Medulla oblongata (tissue), 1 donor: ENCODE data around the gene MAP4K4.
"Not testable (repeated sequence)": the region's sequence is repeated elsewhere in the genome, so short reads cannot be mapped to it uniquely, and the experiment has no call there.

ENCODE experiments used
- DNase-seq: peaks from one replicate; pipeline ENCODE4 v3.0.0-alpha.2; 2015; ENCODE audit errors: extremely low spot score

MAP4K4 gene

GRCh38 chr2:101742547-101742946, 45.0 kb downstream of the MAP4K4 start:
- no peak for DNase-seq

- DNase-seq, result peak; percentile 88
Measured at GRCh38 chr2:101743288-101743687, 45.8 kb downstream of the MAP4K4 start.

DNA sequence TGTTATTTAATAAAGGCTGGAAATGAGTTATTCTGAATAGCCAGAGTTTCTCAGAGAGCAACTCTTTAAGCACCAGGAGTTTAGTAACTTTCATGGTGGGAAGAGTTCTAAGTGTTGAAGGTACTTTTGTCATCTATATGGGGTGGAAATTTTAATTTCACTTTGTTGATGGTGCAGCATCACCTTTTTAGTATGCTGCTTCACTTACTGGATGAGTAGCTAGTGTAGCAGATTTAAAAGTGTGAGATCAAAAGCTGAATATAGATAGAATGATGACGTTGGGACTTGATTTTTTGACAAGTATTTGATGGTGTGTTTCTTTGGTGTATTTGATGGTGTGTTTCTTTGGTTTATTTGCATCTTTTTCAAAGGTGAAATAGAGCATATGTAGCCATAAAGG, 47.3 kb downstream of the MAP4K4 start:
- DNase-seq, result no peak

DNA sequence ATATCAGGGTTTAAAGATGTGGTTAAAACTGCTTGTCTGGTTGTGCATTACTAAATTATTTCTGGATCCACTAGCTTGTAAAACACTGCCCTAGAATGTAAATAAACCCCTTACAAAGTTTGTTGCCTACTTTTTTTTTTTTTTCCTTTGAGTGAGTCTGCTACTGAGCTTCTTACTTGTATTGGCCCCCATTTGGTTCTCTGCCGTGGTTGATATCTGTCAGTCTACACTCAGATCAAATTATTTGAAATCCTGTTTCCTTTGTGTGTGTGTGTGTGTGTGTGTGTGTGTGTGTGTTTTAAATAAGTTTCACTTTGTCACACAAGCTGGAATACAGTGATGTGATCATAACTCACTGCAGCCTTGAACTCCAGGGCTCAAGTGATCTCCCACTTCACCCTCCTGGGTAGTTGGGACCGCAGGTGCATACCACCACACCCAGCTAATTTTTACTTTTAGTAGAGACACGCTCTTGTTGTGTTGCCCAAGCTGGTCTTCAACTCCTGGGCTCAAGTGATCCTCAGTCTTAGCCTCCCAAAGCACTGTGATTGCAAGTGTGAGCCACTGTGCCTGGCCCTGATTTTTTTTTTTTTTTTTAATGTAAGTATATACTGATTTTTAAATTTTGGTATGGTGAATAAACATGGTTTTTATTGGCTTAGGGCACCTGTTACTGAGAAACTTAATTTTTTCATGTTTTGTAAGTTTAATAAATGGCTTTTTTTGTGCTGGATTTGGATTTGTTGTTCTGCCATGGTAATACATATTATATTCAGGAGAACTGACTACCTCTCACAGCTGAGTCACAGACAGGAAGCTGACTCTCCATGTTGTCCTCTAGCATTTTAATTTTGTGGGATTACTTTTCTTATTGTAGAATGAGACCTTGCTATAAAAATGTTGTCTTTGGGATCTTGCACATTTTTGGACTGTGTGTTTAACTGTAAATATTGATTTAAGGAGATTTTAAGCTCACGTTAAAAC, 48.5 kb downstream of the MAP4K4 start:
- no peak for DNase-seq

GRCh38 chr2:101748000-101748399, 50.5 kb downstream of the MAP4K4 start:
- DNase-seq, result no peak

DNA sequence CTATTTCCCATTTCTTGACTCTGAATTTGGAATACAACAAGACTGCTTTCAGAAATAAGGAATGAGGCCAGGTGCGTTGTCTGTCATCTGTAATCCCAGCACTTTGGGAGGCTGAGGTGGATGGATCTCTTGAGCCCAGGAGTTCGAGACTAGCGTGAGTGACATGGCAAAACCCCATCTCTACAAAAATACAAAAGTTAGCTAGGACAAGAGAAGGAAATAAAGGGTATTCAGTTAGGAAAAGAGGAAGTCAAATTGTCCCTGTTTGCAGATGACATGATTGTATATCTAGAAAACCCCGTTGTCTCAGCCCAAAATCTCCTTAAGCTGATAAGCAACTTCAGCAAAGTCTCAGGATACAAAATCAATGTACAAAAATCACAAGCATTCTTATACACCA, 51.0 kb downstream of the MAP4K4 start:
- DNase-seq, result not testable (repeated sequence)

GRCh38 chr2:101750688-101751087, 53.2 kb downstream of the MAP4K4 start:
- no peak for DNase-seq

GRCh38 chr2:101751276-101751815, 53.8 kb downstream of the MAP4K4 start:
- peak; percentile 31 for DNase-seq

DNA sequence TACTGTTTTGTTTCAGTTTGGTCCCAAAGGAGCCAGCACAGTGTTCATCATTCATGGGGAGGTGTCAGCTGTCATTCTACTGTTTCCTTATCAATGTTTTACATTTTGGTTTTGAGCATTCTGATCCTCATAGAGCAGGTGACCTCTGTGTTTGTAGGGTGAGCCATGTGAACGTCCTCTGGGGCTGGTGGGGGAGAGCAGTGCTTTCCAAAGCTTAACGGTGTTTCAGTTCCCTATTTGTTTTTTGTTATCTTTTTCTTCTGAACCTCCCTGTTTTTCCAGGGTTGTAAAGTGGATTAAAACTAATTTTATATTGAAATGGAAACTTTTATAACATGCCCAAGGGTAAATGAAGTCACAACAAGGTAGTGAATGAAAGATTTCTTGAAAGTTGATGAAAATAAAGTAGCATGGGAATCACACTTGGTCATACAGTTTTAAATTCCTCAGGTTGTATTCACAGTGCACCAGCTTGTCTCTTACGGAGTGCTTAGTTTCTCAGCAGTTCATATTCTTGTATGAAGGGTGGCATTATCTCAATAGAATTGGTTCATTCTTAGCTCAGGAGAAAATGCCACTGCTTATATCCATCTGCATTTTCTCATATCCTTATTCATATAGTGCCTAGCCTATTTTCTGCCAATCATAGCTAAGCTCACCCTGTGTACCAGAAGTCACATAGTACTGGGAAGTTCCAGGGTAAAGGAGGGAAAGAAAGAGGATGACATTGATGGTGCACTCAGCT, 54.5 kb downstream of the MAP4K4 start:
- DNase-seq, result peak; percentile 66

- DNase-seq, result peak; percentile 93
Measured at GRCh38 chr2:101752716-101753616, 55.5 kb downstream of the MAP4K4 start.

DNA sequence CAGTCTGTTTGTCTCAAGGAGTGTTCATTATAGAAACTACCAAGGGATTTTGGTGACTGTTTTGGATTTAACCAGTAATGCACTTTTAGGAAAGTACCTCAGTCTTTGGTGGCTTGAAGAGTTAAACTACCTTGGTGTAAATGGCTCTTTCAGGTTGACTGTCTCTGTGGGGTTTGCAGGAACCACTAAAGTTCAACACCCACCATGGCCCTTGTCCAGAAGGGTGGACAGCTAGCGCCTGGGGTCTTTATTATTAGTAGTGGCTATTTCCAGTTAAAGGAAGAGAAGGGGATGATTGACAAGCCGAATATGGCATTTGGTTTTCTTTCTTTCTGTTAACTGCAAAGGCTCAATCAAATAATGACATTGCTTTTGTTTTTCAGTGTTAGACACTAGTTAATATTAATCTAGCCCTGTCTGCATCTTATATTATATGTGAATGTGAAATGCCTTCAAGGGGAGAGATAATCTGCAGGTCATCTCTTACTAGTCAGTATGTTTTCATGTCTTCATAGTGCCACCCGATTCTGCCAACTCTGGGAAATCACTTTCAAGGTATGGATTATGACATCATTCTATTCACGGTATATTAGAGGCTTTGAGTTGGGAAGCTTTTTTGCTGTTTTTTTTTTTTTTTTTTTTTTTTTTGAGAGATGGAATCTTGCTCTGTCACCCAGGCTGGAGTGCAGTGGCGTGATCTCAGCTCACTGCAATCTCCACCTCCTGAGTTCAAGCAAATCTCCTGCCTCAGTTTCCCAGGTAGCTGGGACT, 56.4 kb downstream of the MAP4K4 start:
- peak; percentile 21 for DNase-seq

DNA sequence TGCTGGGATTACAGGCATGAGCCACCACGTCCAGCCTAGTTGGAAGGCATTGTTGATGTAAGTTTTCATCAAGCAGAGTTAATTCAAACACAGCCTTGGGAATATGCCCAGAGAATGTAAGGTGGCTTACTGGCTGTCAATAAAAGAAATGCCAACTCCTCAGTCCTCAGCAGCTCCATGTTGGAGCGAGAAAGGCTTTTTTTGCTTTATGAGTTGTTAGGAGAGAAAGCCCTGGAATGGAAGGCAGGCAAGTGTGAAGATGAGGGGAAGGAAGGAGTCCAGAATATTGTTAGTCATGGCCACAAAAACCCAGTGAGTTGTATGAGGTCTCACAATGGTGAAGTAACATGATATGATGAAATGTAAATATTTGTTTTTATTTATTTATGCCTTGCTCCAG, 57.1 kb downstream of the MAP4K4 start:
- no peak for DNase-seq

GRCh38 chr2:101756266-101756665, 58.8 kb downstream of the MAP4K4 start:
- DNase-seq, result no peak

- no peak for DNase-seq
Measured at GRCh38 chr2:101758001-101758400, 60.5 kb downstream of the MAP4K4 start.

- DNase-seq, result no peak
Measured at GRCh38 chr2:101759162-101759561, 61.7 kb downstream of the MAP4K4 start.

DNA sequence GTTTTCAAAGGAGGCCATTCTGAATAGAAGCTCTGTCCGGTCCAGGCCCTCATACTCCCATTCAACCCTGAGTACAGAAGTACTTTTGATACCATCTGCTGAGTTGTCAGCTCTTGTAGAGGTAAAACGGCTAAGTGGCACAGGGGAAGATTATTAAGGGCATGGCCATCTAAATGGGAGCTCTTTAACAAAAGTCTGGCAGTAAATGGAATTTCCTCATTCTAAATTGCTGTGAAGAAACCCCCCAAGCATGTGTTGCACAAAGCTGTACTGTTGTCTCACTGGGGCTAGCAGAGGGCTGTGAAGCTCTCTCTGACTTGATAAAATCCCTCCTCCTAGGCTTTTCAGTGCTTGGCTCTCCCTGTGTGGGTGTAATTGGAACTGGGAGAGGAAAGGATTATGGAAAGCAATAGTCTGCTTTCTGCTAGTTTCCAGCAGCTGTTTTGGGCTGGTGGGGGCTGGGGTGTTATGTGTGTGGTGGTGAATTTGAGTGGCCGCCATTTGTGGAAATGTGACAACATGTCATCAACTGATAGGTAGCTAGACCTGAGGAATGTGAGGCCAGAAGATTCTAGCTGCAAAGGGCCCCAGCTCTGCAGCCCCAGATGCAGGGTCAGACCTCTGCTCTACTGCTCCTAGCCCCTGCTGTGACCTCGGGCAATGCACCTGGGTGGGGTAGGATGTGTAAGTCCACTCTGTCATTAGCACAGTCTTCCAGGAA, 65.1 kb downstream of the MAP4K4 start:
- peak; percentile 76 for DNase-seq

- DNase-seq, result no peak
Measured at GRCh38 chr2:101763496-101764333, 66.2 kb downstream of the MAP4K4 start.

- no peak for DNase-seq
Measured at GRCh38 chr2:101766337-101766736, 68.8 kb downstream of the MAP4K4 start.
